ENCODE data around the gene TIMM17B. TPM values are rescaled to one million over a fixed set of nuclear protein-coding genes. Genes with fewer than 3 reads are reported as not detected.
"Not testable (repeated sequence)": the region's sequence is repeated elsewhere in the genome, so short reads cannot be mapped to it uniquely, and the experiment has no call there.

TIMM17B gene
- total RNA-seq, 1 donor from 2014 or later, result 48.2 TPM

GRCh38 chrX:48901069-48901468 lies 3.5 kb upstream of the TIMM17B start:
- intact Hi-C loops (cut with micrococcal nuclease), result no loop called here

DNA sequence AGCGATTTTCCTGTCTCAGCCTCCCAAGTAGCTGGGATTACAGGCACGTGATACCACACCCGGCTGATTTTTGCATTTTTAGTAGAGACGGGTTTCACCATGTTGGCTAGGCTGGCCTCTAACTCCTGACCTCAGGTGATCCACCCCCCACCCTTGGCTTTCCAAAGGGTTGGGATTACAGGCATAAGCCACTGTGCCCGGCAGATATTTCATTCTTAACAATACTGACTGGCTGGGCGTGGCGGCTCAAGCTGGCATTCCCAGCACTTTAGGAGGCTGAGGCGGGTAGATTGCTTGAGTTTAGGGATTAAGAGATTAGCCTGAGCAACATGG lies 1.5 kb upstream of the TIMM17B start:
- intact Hi-C loops (cut with micrococcal nuclease), result loop anchor here (5.0 to 10.0 kb wide), 4 partner anchors 97 to 266 kb away; partner anchors contain the start of genes HDAC6, MAGIX, SUV39H1 and TFE3

GRCh38 chrX:48897157-48897624 lies 377 bp downstream of the TIMM17B start:
- intact Hi-C loops (cut with micrococcal nuclease), result loop anchor here (1.0 to 10.0 kb wide), 7 partner anchors 14 to 268 kb away; partner anchors contain the start of genes HDAC6, MAGIX, SLC35A2 and SUV39H1

DNA sequence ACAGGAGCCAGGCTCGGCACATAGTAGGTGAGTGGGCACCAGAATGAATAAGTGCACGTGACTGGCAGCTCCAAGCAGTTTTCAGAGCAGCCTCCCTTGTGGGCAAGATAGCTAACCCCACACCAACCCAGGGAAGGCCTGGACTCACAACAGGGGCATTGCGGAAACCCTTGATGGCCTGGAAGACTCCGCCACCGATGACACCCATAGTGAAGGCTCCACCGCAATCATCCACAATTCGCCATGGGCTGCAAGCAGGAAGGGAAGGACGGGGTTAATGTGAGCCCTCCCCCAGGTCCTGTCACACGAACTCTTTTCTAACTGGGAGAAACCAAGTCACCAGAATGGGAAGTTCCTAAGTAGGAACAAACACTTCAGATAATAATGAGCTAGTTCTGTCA lies 957 bp downstream of the TIMM17B start:
- intact Hi-C loops (cut with micrococcal nuclease), result loop anchor here (1.0 to 10.0 kb wide), 7 partner anchors 15 to 268 kb away; partner anchors contain the start of genes HDAC6, MAGIX, SLC35A2 and SUV39H1

DNA sequence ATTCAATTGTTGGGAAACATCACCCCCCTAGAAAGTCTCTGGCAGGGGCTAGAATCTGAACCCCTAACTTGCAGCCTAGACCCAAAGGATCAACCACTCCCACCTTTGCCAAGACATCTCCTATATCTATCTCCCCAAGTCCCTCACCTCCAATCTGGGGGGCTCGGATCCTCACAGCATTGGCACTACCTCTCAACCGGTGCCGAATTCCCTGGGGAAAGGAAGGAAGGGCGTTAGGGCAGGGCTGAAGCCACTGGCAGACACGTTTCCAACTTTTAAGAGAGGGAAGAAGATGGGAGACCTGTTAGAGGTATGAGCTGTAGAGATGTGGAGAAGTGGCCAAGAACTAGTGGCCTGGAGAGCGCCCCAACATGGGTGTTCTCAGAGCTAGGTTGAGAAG lies 2.7 kb downstream of the TIMM17B start:
- intact Hi-C loops (cut with micrococcal nuclease), result loop anchor here (5.0 to 10.0 kb wide), 4 partner anchors 93 to 270 kb away; partner anchors contain the start of genes HDAC6, MAGIX, SUV39H1 and TFE3

DNA sequence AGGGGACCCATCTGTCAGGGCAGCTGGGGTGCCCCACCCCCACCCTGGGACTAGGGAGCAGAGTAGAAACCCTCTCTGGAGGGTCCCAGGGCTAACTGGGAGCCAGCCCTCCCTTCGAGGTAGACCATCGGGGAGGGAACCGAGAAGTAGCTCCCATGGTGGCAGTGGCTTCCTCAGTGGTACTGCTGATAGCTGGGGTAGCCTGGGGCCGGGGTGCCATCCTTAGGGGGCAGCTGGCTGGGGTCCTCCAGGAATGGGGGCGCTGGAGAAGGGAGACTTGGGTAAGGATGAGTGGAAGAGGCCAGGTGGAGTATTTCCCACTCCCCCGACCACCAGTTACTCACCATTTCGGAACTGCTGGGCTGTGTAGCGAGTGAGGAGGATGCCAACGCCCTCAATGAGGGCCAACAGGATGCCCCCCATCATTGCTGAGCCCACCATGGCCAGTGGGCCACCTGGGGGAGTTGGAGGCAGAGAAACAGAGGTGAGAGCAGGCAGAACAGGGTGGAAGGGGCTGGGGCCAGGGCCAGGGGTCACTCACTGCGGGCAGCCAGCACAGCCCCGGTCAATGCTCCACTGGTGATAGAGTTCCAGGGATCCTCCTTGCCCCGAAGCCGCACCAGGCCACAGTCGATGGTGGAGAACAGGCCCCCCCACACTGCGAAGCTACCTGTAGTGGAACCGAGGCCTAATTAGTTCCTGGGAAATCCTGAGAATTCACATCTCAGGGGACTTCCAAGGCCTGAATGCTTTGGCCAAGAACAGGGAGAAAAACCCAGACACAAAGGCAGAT lies 3.8 kb downstream of the TIMM17B start:
- intact Hi-C loops (cut with micrococcal nuclease), result loop anchor here (10.0 kb wide), 1 partner anchor 271 kb away; the partner anchor contains the start of gene MAGIX

DNA sequence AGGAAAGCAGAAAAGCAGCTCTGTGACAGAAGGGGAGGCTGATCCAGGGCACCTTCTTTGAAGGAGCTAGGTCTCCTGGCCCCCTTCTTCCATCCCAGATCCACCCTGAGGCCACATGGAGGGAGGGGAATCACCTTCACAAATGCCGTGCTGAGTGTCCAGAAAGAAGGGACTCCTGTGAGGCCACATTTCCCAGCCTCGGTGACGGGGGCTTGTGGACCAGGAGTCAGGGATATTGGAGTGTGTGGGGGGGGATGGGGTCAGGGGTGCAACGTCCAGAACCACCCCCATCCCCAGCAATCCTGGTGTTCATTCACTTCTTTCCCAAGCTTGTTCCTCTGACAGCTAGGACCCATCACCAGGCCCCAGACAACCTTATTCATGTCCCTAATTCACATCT lies 4.7 kb downstream of the TIMM17B start:
- intact Hi-C loops (cut with micrococcal nuclease), result loop anchor here (10.0 kb wide), 1 partner anchor 272 kb away; the partner anchor contains the start of gene MAGIX

DNA sequence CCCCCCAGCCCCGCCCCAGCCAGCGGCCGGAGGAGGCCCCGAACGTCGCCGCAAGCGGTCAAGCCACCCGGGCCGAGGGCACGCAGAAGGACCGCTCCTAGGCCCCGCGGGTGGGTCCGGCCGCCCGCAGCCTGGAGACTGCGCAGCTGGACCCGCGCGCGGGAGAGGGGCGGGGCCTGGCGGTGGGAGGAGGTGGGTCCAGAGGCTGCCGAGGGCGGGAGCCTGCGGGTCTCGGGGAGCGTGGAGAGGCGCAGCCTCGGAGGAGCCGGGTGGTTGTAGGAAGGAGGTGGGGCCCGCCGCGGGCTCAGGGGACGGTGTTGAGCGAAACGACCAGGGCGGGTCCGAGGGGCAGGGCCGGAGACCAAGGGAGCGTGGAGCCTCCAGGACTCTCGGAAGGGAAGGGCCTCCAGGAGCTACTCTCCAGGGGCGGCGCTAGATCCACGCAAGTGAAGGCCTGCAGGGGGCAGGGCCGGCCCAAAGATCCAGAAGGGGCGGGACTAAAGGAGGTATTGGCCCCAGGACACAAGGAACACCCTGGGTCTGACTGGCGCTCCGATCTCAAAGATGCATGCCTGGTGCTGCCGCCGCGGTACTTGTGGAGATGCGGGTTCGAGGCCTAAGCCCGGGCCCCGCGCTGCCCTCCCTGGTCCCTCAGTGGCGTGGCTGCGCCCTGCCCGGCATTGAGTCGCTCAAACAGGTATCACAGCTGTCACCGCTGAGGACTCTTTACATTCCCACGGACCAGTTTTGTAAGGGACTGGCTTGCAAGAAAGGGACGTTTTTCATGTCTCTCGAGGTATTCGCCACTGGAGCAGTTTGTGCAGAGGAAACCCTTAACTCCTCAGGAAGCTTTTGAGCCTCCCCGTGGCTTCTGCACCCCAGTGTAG lies 5.9 kb downstream of the TIMM17B start:
- intact Hi-C loops (cut with micrococcal nuclease), result loop anchor here (2.0 to 10.0 kb wide), 3 partner anchors 45 to 273 kb away; partner anchors contain the start of gene MAGIX

GRCh38 chrX:48890934-48891401 lies 6.6 kb downstream of the TIMM17B start:
- intact Hi-C loops (cut with micrococcal nuclease), result loop anchor here (2.0 to 10.0 kb wide), 3 partner anchors 46 to 274 kb away; partner anchors contain the start of gene MAGIX

DNA sequence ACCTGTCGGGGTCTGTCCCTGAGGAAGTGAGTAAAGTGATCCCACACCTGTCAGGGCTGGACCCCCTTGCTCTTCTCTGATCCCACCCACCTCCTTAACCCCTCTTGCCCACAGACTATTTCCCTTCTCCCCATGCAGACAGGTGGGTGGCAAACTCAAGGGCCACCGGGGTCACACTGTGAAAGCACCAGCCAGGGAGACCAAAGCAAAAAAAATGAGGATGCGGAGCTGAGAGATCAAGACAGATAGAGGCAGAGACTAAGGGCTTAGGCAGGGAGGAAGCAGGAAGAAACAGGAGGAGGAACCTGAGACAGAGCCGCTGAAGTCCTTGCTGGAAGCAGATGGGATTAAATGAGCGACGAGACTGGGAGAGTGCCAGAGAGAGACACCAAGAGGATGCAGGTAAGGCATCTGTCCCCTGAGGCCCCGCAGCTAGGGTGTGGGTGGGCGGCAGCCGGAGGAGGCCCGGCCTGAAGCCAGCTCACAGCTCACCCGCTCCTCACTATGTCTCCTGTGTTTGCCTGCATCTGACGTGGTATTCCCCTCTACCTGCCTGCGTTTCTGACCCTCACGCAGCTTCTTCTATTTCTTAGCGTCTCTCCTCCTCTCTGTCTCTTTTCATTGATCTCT lies 7.2 kb downstream of the TIMM17B start:
- intact Hi-C loops (cut with micrococcal nuclease), result loop anchor here (2.0 to 10.0 kb wide), 3 partner anchors 46 to 274 kb away; partner anchors contain the start of gene MAGIX

GRCh38 chrX:48886586-48886985 lies 11.0 kb downstream of the TIMM17B start:
- intact Hi-C loops (cut with micrococcal nuclease), result not testable (repeated sequence)

- intact Hi-C loops (cut with micrococcal nuclease), result no loop called here
These were observed 13.8 kb downstream of the TIMM17B start for GRCh38 chrX:48883729-48884128.

DNA sequence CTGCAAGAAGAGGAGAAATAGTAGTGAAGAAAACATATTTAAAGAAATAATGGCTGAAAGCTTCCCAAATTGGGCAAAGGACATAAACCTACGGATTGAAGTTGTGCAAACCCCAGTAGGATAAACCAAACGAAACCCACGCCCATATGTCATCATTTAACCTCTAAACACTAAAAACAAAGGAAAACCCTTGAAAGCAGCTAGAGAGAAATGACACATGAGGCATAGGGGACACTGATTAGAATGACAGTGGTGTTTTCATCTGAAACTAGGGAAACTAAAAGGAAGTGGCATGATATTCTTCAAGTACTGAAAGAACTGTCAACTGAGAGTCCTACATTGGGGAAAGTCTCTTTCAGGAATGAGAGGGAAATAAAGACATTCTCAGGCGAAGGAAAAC lies 20.6 kb downstream of the TIMM17B start:
- intact Hi-C loops (cut with micrococcal nuclease), result not testable (repeated sequence)

- intact Hi-C loops (cut with micrococcal nuclease), result not testable (repeated sequence)
These were observed 25.6 kb downstream of the TIMM17B start for GRCh38 chrX:48872017-48872416.

DNA sequence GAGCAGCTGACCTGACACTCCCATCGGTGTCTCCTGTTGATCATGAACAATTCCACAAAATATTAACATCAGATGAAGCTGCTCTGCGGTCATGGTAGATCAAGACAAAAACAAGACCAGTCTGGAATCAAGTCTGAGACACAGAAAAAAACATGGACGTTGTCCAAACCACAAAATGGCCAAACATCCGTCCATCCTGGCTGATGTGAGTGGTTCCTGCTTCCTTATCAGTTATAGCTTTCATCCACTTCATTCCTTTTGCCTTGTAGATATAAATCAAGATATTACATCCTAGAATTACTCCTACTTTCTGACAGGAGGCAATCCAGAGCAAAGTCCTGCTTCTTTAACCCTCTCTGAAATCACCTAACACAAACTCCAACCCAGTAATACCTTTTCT lies 33.4 kb downstream of the TIMM17B start:
- intact Hi-C loops (cut with micrococcal nuclease), result no loop called here

DNA sequence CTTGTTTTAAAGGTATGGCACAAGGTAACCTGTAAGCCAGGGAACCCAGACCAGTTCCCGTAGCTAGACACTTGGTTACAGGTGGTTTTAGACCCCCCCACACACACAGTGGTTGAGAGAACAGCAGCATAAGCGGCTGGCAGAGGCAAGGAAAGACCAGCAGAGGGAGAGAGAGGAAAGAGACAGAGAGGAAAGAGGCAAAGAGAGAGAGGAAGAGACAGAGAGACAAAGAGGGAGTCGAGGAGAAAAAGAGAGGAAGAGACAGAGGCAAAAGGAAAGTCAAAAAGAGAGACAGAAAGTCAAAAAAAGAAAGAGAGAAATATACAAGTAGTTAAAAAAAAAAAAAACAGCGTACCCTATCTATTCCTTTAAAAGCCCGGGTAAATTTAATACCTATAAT lies 42.7 kb downstream of the TIMM17B start:
- intact Hi-C loops (cut with micrococcal nuclease), result no loop called here

DNA sequence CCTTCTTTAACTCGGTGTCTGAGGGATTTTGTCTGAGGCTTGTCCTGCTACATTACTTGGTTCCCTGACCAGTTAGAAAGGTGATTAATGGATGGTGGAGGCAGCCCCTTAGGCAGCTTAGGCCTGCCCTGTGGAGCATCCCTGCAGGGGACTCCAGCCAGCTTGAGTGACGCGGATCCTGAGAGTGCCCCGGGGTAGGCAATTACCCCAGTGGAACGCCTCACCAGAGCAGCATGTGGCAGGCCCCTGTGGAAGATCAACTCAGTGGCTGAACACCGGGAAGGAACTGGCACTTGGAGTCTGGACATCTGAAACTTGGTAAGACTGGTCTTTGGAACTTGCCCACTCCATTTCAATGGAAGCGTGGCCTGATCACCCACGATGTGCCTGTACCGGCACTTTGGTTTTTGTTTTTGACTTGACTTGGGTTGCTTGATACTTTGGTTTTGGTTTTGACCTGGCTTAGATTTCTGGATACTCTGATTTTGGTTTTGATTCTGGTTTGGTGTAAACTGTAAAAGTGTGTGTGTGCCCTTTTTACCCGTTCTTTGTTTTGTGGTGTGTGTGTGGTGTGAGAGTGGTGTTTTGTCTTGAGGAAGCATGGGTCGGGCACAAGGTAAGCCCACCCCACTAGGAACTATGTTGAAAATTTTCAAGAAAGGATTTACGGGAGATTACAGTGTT lies 43.3 kb downstream of the TIMM17B start:
- intact Hi-C loops (cut with micrococcal nuclease), result not testable (repeated sequence)

DNA sequence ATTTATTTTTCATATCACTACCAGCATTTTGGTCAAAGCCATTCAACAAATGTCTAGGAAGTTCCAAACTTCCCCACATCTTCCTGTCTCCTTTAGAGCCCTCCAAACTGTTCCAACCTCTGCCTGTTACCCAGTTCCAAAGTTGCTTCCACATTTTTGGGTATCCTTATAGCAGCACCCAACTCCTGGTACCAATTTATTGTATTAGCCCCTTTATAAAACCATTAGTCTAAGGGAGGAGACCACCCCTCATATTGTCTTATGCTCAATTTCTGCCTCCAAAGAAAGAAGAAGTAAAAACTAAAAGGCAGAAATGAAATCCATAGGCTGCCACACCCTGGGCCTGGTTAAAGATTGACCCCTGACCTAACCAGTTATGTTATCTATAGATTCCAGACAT lies 44.1 kb downstream of the TIMM17B start:
- intact Hi-C loops (cut with micrococcal nuclease), result not testable (repeated sequence)

DNA sequence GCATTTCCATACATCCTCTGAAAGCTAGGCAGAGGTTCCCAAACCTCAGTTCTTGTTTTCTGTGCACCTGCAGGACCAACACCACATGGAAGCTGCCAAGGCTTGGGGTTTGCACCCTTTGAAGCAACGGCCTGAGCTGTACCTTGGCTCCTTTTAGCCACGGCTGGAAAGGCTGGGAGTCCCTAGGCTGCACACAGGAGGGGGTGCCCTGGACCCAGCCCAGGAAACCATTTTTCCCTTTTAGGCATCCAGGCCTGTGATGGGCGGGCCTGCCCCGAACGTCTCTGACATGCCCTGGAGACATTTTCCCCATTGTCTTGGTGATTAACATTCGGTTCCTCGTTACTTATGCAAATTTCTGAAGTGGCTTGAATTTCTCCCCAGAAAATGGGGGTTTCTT lies 44.7 kb downstream of the TIMM17B start:
- intact Hi-C loops (cut with micrococcal nuclease), result no loop called here

GRCh38 chrX:48848847-48849246 lies 48.7 kb downstream of the TIMM17B start:
- intact Hi-C loops (cut with micrococcal nuclease), result no loop called here

Data from T-helper 2 cell treated with Interferon-gamma antibody and Interleukin-4, amounts not matched to agents 100 ng/mL and 5 ng/mL, for 36 hours (primary cell).